Ovary (tissue), 3 donors: Measurements from ENCODE around the gene ZNF174.

Experiments used
- POLR2A ChIP-seq: fragments of 450-650 bp; IDR thresholded peaks from one replicate; pipeline ENCODE4 v1.6.1; 2017; ENCODE audit warnings: antibody characterized with exemption, mild to moderate bottlenecking, moderate library complexity
- TF ChIP-seq, protein P1 (sequence below), 3 donors: fragments of 450-650 bp in 2 of 3; fragments of 200-600 bp in 1 of 3; IDR thresholded peaks; one replicate each; pipeline versions ENCODE4 v1.5.1 to v1.8.0; 2016 to 2022; ENCODE audit warnings: antibody characterized with exemption in 3 of 3, mild to moderate bottlenecking in 1 of 3
- donor health status: DM: no; HTN: no; CAD: no.

GRCh38 chr16:3434373-3434772 is 33.4 kb downstream of the ZNF174 start:
- TF ChIP-seq, protein P1, sequence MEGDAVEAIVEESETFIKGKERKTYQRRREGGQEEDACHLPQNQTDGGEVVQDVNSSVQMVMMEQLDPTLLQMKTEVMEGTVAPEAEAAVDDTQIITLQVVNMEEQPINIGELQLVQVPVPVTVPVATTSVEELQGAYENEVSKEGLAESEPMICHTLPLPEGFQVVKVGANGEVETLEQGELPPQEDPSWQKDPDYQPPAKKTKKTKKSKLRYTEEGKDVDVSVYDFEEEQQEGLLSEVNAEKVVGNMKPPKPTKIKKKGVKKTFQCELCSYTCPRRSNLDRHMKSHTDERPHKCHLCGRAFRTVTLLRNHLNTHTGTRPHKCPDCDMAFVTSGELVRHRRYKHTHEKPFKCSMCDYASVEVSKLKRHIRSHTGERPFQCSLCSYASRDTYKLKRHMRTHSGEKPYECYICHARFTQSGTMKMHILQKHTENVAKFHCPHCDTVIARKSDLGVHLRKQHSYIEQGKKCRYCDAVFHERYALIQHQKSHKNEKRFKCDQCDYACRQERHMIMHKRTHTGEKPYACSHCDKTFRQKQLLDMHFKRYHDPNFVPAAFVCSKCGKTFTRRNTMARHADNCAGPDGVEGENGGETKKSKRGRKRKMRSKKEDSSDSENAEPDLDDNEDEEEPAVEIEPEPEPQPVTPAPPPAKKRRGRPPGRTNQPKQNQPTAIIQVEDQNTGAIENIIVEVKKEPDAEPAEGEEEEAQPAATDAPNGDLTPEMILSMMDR (IDR thresholded peaks at IDR 0.05), result no peak
- TF ChIP-seq POLR2A, result no peak
